Transverse colon (tissue), 4 donors: ENCODE data around the gene RAB32.

Experiments used
- CTCF ChIP-seq, 5 experiments: fragments of 200-600 bp in 3 of 5; fragments of 450-650 bp in 2 of 5; sonication (generic) in 3 of 5; IDR thresholded peaks; 1 replicate in 2 of 5; 2 replicates in 3 of 5; pipeline ENCODE4 v1.5.1; 2016 to 2017; ENCODE audit warnings: antibody characterized with exemption in 5 of 5, inconsistent platforms in 3 of 5, mild to moderate bottlenecking in 2 of 5, moderate library complexity in 1 of 5
- POLR2A ChIP-seq: fragments of 450-650 bp; IDR thresholded peaks from one replicate; pipeline ENCODE4 v1.6.1; 2016; ENCODE audit warnings: antibody characterized with exemption, mild to moderate bottlenecking, moderate library complexity
- POLR2AphosphoS5 ChIP-seq, 3 donors: sonication (generic); formaldehyde crosslinking; IDR thresholded peaks; one replicate each; pipeline ENCODE4 v1.6.1; 2016; ENCODE audit warnings: antibody characterized with exemption in 3 of 3

- TF ChIP-seq CTCF (IDR thresholded peaks at IDR 0.05): no peak
- no peak for TF ChIP-seq POLR2AphosphoS5 (IDR thresholded peaks at IDR 0.05)
- no peak for TF ChIP-seq POLR2A
These were observed 7.3 kb downstream of the RAB32 start for GRCh38 chr6:146550911-146551310.
